ENCODE results near the gene CHDH. TPM values are rescaled to one million over a fixed set of nuclear protein-coding genes. Genes with fewer than 3 reads are reported as not detected.

The CHDH gene
- total and polyA plus RNA-seq, 2 donors (not counting 1 experiment from before 2014, with no cell fraction given), result 0.03 to 0.37 TPM

DNA sequence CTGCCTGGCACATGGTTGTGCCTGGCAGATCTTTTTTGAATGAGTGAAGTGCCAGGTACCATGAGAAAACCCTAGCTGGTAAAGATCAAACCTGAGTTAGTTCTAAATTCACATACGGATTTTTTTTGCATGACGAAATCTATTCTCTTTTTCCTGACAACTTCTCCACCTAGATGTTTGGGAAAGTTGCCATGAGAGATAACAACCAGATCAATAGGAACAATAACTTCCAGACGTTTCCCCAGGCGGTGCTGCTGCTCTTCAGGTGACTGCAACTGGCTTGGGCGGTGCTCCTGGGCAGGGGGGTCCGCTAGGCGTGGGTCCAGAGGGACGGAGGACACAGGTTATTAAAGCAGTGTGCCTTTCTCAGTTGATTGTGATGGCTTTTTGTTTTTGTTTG lies 71.8 kb downstream of the CHDH start:
- Histone ChIP-seq H3K9ac (ENCODE audit: low read length) (no peak overlapping the region), H3K9me3 (ENCODE audit: control extremely low read depth in 1 of 3, control insufficient read depth in 2 of 3, insufficient read depth in 1 of 3, low read length in 2 of 3) (no peaks in the 10 kb centered on the region), H2AFZ (ENCODE audit: insufficient read depth, low read depth, low read length, poor library complexity, severe bottlenecking) (peak overlapping the region; percentile 68), H3K27me3 (replicated peaks in 1 of 4; ENCODE audit: control extremely low read depth in 1 of 4, control insufficient read depth in 3 of 4, insufficient read depth in 4 of 4, low read length in 3 of 4) (peaks cover 0 to 3% (median 0%) of the 10 kb centered on the region in 4 experiments), H4K20me1 (ENCODE audit: control insufficient read depth, insufficient read depth, low read length, poor library complexity, severe bottlenecking) (no peaks in the 10 kb centered on the region), H3K79me2 (ENCODE audit: control insufficient read depth, insufficient read depth, low read length) (no peaks in the 10 kb centered on the region), H3K4me1 (ENCODE audit: control insufficient read depth in 2 of 2, insufficient read depth in 2 of 2, low read length in 2 of 2) (peaks cover 0 to 7% of the 10 kb centered on the region in 2 donors), H3K4me3 (ENCODE audit: control extremely low read depth in 1 of 5, extremely low read depth in 1 of 5, insufficient read depth in 1 of 5, low read depth in 2 of 5, low read length in 4 of 5) (no peak overlapping the region), H3K27ac (ENCODE audit: low read length in 2 of 2) (no peak overlapping the region), H3K36me3 (replicated peaks in 1 of 2; ENCODE audit: control extremely low read depth in 1 of 2, control insufficient read depth in 1 of 2, extremely low read depth in 1 of 2, insufficient read depth in 2 of 2, low read length in 1 of 2) (no peaks in the 10 kb centered on the region), H3K4me2 (replicated peaks; ENCODE audit: low read depth, low read length, poor library complexity, severe bottlenecking) (peak overlapping the region; percentile 42)
- intact Hi-C loops (cut with micrococcal nuclease), result no loop called here
- ChIA-PET CTCF (no interaction called here), POLR2A (no interaction called here)
- ATAC-seq (ENCODE audit: low read depth) (no peak), DNase-seq (no peak)
- Mint-ChIP-seq H3K4me3 (no peak overlapping the region), H3K9me3 (ENCODE audit: insufficient read depth) (no peaks in the 10 kb centered on the region), H3K4me1 (peaks cover 13% of the 10 kb centered on the region), H3K27me3 (no peaks in the 10 kb centered on the region), H3K27ac (no peak overlapping the region)
- 100% methylated on average over 3 of the region's 8 CpGs for WGBS (ENCODE audit: insufficient coverage)
- TF ChIP-seq, protein P1, sequence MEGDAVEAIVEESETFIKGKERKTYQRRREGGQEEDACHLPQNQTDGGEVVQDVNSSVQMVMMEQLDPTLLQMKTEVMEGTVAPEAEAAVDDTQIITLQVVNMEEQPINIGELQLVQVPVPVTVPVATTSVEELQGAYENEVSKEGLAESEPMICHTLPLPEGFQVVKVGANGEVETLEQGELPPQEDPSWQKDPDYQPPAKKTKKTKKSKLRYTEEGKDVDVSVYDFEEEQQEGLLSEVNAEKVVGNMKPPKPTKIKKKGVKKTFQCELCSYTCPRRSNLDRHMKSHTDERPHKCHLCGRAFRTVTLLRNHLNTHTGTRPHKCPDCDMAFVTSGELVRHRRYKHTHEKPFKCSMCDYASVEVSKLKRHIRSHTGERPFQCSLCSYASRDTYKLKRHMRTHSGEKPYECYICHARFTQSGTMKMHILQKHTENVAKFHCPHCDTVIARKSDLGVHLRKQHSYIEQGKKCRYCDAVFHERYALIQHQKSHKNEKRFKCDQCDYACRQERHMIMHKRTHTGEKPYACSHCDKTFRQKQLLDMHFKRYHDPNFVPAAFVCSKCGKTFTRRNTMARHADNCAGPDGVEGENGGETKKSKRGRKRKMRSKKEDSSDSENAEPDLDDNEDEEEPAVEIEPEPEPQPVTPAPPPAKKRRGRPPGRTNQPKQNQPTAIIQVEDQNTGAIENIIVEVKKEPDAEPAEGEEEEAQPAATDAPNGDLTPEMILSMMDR (IDR thresholded peaks at IDR 0.05), result no peak
- no peak for TF ChIP-seq EZH2 (IDR thresholded peaks at IDR 0.05; ENCODE audit: borderline replicate concordance, insufficient read depth, low read depth, low read length, poor library complexity, severe bottlenecking)

DNA sequence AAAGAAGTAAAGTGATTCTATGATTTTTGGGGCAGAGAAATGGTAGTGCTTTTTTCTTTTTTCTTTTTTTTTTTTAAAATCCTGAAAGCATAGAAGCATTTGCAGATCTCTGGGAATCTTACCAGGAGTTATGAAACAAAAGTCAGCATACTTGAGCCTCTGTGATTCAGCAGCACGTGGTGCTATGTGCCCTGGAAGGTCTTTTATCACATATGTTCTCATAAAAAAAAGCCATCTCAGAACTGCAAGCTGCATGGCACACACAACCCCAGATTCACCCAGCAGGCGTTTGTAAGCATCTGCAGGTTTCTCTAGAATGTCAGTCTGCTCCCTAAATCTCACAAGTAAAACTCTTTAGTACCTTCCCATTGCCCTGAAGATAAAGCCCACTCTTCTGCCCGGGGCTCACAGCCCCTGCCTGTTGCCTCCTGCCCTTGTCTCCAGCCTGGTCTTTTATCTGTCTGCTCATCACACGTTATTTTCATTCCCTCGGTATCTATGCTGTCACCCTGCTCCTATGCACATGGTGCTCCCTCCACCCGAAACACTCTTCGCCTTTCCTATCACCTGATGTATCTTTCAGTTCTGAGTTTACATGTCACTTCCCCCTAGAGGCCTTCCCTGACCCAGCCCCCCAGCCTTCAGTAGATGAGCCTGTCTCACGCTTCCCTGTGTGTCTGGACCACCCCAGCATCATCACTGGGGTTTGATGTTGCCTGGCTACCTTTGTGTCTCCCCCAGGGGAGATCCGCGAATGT lies 72.4 kb downstream of the CHDH start:
- intact Hi-C loops (cut with micrococcal nuclease), result no loop called here
- no peaks in the 10 kb centered on the region for H3K36me3 ChIP-seq (replicated peaks in 1 of 2; ENCODE audit: control extremely low read depth in 1 of 2, control insufficient read depth in 1 of 2, extremely low read depth in 1 of 2, insufficient read depth in 2 of 2, low read length in 1 of 2)
- ChIA-PET CTCF (no interaction called here), POLR2A (no interaction called here)
- H3K9ac ChIP-seq (ENCODE audit: low read length), result no peak overlapping the region
- WGBS (ENCODE audit: insufficient coverage), result 71% methylated on average over 10 of the region's 10 CpGs
- H3K27me3 ChIP-seq (replicated peaks in 1 of 4; ENCODE audit: control extremely low read depth in 1 of 4, control insufficient read depth in 3 of 4, insufficient read depth in 4 of 4, low read length in 3 of 4), result peaks cover 0 to 6% (median 0%) of the 10 kb centered on the region in 4 experiments
- no peaks in the 10 kb centered on the region for H3K9me3 Mint-ChIP-seq (ENCODE audit: insufficient read depth)
- H3K4me1 ChIP-seq (ENCODE audit: control insufficient read depth in 2 of 2, insufficient read depth in 2 of 2, low read length in 2 of 2), result peaks cover 0 to 7% of the 10 kb centered on the region in 2 donors
- ATAC-seq (ENCODE audit: low read depth), result peak; percentile 53
- H3K27ac Mint-ChIP-seq, result no peak overlapping the region
- no peaks in the 10 kb centered on the region for H3K9me3 ChIP-seq (ENCODE audit: control extremely low read depth in 1 of 3, control insufficient read depth in 2 of 3, insufficient read depth in 1 of 3, low read length in 2 of 3)
- no peak overlapping the region for H3K4me3 ChIP-seq (ENCODE audit: control extremely low read depth in 1 of 5, extremely low read depth in 1 of 5, insufficient read depth in 1 of 5, low read depth in 2 of 5, low read length in 4 of 5)
- peak overlapping the region; percentile 68 for H2AFZ ChIP-seq (ENCODE audit: insufficient read depth, low read depth, low read length, poor library complexity, severe bottlenecking)
- no peaks in the 10 kb centered on the region for H3K27me3 Mint-ChIP-seq
- DNase-seq, result peak; percentile 33
- peak overlapping the region; percentile 18 for H3K4me3 Mint-ChIP-seq
- TF ChIP-seq EZH2 (IDR thresholded peaks at IDR 0.05; ENCODE audit: borderline replicate concordance, insufficient read depth, low read depth, low read length, poor library complexity, severe bottlenecking), result no peak
- TF ChIP-seq, protein P1 (IDR thresholded peaks at IDR 0.05), result no peak
- H3K4me2 ChIP-seq (replicated peaks; ENCODE audit: low read depth, low read length, poor library complexity, severe bottlenecking), result peak overlapping the region; percentile 42
- H3K27ac ChIP-seq (ENCODE audit: low read length in 2 of 2), result no peak overlapping the region
- peaks cover 13% of the 10 kb centered on the region for H3K4me1 Mint-ChIP-seq
- no peaks in the 10 kb centered on the region for H4K20me1 ChIP-seq (ENCODE audit: control insufficient read depth, insufficient read depth, low read length, poor library complexity, severe bottlenecking)
- H3K79me2 ChIP-seq (ENCODE audit: control insufficient read depth, insufficient read depth, low read length), result no peaks in the 10 kb centered on the region

Data from B cell (primary cell).